Uterus (tissue), 2 donors: ENCODE measurements around the gene TMEM151A.
"Not testable (repeated sequence)": the region's sequence is repeated elsewhere in the genome, so short reads cannot be mapped to it uniquely, and the experiment has no call there.

ENCODE experiments used
- CTCF ChIP-seq, 4 experiments: fragments of 200-600 bp in 2 of 4; fragments of 450-650 bp in 2 of 4; sonication (generic) in 2 of 4; IDR thresholded peaks; one replicate each; pipeline ENCODE4 v1.5.1; 2016 to 2019; ENCODE audit warnings: antibody characterized with exemption in 4 of 4, mild to moderate bottlenecking in 2 of 4, moderate library complexity in 1 of 4
- POLR2A ChIP-seq, 2 donors: fragments of 450-650 bp; IDR thresholded peaks; one replicate each; pipeline ENCODE4 v1.6.1; 2016; ENCODE audit warnings: antibody characterized with exemption in 2 of 2, mild to moderate bottlenecking in 1 of 2, moderate library complexity in 1 of 2

GRCh38 chr11:66276619-66277018 lies 15.1 kb upstream of the TMEM151A start:
- not testable (repeated sequence) for TF ChIP-seq CTCF, POLR2A (IDR thresholded peaks at IDR 0.05)
